Colon (tissue), 2 donors: Measurements from ENCODE around the gene CAMK4.
"Not testable (repeated sequence)": the region's sequence is repeated elsewhere in the genome, so short reads cannot be mapped to it uniquely, and the experiment has no call there.

ENCODE experiments used
- FAIRE-seq: peaks from 2 replicates; lab custom pipeline; 2012; peaks lifted over from hg19 to GRCh38; lab: Jason Lieb, UNC
- donor health status: control.
- donor health status: control.

Gene CAMK4

GRCh38 chr5:111310711-111311620 lies 86.8 kb downstream of the CAMK4 start:
- FAIRE-seq, result no peak

GRCh38 chr5:111311666-111312065 lies 87.5 kb downstream of the CAMK4 start:
- FAIRE-seq, result no peak

- no peak for FAIRE-seq
Measured at GRCh38 chr5:111313017-111313724, 89.0 kb downstream of the CAMK4 start.

GRCh38 chr5:111320953-111321352 lies 96.8 kb downstream of the CAMK4 start:
- no peak for FAIRE-seq

GRCh38 chr5:111321376-111321775 lies 97.2 kb downstream of the CAMK4 start:
- FAIRE-seq, result no peak

- FAIRE-seq, result no peak
Measured at GRCh38 chr5:111326551-111326950, 102.4 kb downstream of the CAMK4 start.

- no peak for FAIRE-seq
Measured at GRCh38 chr5:111337133-111337532, 112.9 kb downstream of the CAMK4 start.

GRCh38 chr5:111337688-111338087 lies 113.5 kb downstream of the CAMK4 start:
- no peak for FAIRE-seq

GRCh38 chr5:111345731-111346130 lies 121.5 kb downstream of the CAMK4 start:
- no peak for FAIRE-seq

- FAIRE-seq, result no peak
Measured at GRCh38 chr5:111347021-111347420, 122.8 kb downstream of the CAMK4 start.

- no peak for FAIRE-seq
Measured at GRCh38 chr5:111348661-111349329, 124.6 kb downstream of the CAMK4 start.

- FAIRE-seq, result no peak
Measured at GRCh38 chr5:111349429-111349828, 125.2 kb downstream of the CAMK4 start.

GRCh38 chr5:111353035-111353434 lies 128.9 kb downstream of the CAMK4 start:
- FAIRE-seq, result no peak

- not testable (repeated sequence) for FAIRE-seq
Measured at GRCh38 chr5:111358726-111359125, 134.5 kb downstream of the CAMK4 start.

GRCh38 chr5:111360173-111360572 lies 136.0 kb downstream of the CAMK4 start:
- FAIRE-seq, result no peak

GRCh38 chr5:111364992-111365391 lies 140.8 kb downstream of the CAMK4 start:
- no peak for FAIRE-seq

- FAIRE-seq, result no peak
Measured at GRCh38 chr5:111366388-111366787, 142.2 kb downstream of the CAMK4 start.

- FAIRE-seq, result no peak
Measured at GRCh38 chr5:111367115-111367514, 142.9 kb downstream of the CAMK4 start.

GRCh38 chr5:111372799-111373198 lies 148.6 kb downstream of the CAMK4 start:
- FAIRE-seq, result no peak

GRCh38 chr5:111374380-111374779 lies 150.2 kb downstream of the CAMK4 start:
- FAIRE-seq, result no peak

- no peak for FAIRE-seq
Measured at GRCh38 chr5:111375645-111376044, 151.5 kb downstream of the CAMK4 start.

- FAIRE-seq, result no peak
Measured at GRCh38 chr5:111377306-111377705, 153.1 kb downstream of the CAMK4 start.

- FAIRE-seq, result no peak
Measured at GRCh38 chr5:111379391-111379816, 155.2 kb downstream of the CAMK4 start.
